DOHH2 (cell line): ENCODE measurements around the gene RAB7A.
"Not testable (repeated sequence)": the region's sequence is repeated elsewhere in the genome, so short reads cannot be mapped to it uniquely, and the experiment has no call there.

ENCODE experiments used
- H3F3A ChIP-seq: fragments of 200-600 bp; sonication (generic), shearing (Covaris generic); 2 replicates; pipeline ENCODE4 v1.6.0; 2016; ENCODE audit warnings: antibody characterized with exemption, mild to moderate bottlenecking; ENCODE audit not compliant: control insufficient read depth, insufficient read depth
- H3K27ac ChIP-seq: fragments of 200-600 bp; sonication (generic); 2 replicates; pipeline ENCODE4 v1.5.1; 2014; ENCODE audit warnings: low read depth, mild to moderate bottlenecking, low read length, moderate library complexity
- H3K27me3 ChIP-seq: fragments of 200-600 bp; sonication (generic); 2 replicates; pipeline ENCODE4 v1.6.1; 2014; ENCODE audit warnings: mild to moderate bottlenecking, low read length, mixed read lengths; ENCODE audit not compliant: control insufficient read depth
- H3K36me3 ChIP-seq: fragments of 200-600 bp; sonication (generic); 2 replicates; pipeline ENCODE4 v1.6.1; 2014; ENCODE audit warnings: mild to moderate bottlenecking, low read length, moderate library complexity, mixed read lengths; ENCODE audit not compliant: control insufficient read depth
- H3K4me1 ChIP-seq: fragments of 200-600 bp; sonication (generic); 2 replicates; pipeline ENCODE4 v1.6.1; 2014; ENCODE audit warnings: mild to moderate bottlenecking, low read length, mixed read lengths; ENCODE audit not compliant: control insufficient read depth
- H3K4me2 ChIP-seq: fragments of 200-600 bp; sonication (generic); 2 replicates; pipeline ENCODE4 v1.6.0; 2014; ENCODE audit warnings: mild to moderate bottlenecking, low read length, moderate library complexity
- H3K4me3 ChIP-seq: fragments of 200-600 bp; sonication (generic); 2 replicates; pipeline ENCODE4 v1.5.1; 2014; ENCODE audit warnings: mild to moderate bottlenecking, low read length, mixed read lengths
- H3K79me2 ChIP-seq: fragments of 200-600 bp; sonication (generic); 2 replicates; pipeline ENCODE4 v1.6.1; 2014; ENCODE audit warnings: mild to moderate bottlenecking, low read length, mixed read lengths; ENCODE audit not compliant: control insufficient read depth
- H3K9me2 ChIP-seq: fragments of 200-600 bp; sonication (generic); replicated peaks from 2 replicates; pipeline ENCODE4 v1.6.1; 2014; ENCODE audit warnings: mild to moderate bottlenecking, low read length, mixed read lengths; ENCODE audit not compliant: control insufficient read depth
- H3K9me3 ChIP-seq: fragments of 200-600 bp; sonication (generic); 2 replicates; pipeline ENCODE4 v1.6.1; 2014; ENCODE audit warnings: antibody characterized with exemption, low read length, mixed read lengths; ENCODE audit not compliant: control insufficient read depth, insufficient read depth
- H4K20me1 ChIP-seq: fragments of 200-600 bp; sonication (generic); 2 replicates; pipeline ENCODE4 v1.6.0; 2014; ENCODE audit warnings: low read depth, mild to moderate bottlenecking, antibody characterized with exemption, low read length, moderate library complexity; ENCODE audit not compliant: control insufficient read depth, insufficient read depth
- EZH2phosphoT487 ChIP-seq: fragments of 200-600 bp; sonication (generic); IDR thresholded peaks from 2 replicates; pipeline ENCODE4 v1.6.1; 2017; ENCODE audit warnings: borderline replicate concordance, mild to moderate bottlenecking, antibody characterized with exemption, low read length, moderate library complexity, mixed read lengths
- TF ChIP-seq, protein P1 (sequence below): fragments of 200-600 bp; sonication (generic); IDR thresholded peaks from one replicate; pipeline ENCODE4 v1.5.1; 2014; ENCODE audit warnings: antibody characterized with exemption, mild to moderate bottlenecking, low read depth, low read length; ENCODE audit not compliant: poor library complexity, severe bottlenecking

Gene RAB7A

DNA sequence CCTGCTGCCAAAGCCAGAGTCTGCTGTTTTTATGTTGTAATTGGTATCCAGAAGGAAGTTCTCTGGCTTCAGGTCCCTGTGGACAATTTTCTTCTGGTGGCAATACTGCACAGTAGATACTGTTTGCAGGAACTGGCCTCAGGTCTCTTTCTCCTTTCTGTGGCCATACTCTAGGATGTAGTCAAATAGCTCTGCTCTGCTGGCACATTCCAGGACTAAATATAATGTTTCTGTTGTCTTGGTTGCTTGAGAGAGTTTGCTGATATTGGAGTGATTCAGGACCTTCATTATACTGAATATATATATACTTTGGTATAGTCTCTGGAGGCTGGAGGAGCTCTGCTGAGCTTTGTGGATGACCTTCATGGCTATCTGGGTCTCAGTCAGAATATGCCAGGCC is 23.1 kb downstream of the RAB7A start:
- Histone ChIP-seq H3F3A (no peaks in the 10 kb centered on the region), H3K27ac (no peak overlapping the region), H3K79me2 (peaks cover 98% of the 10 kb centered on the region), H3K36me3 (peaks cover 19% of the 10 kb centered on the region), H4K20me1 (0 out of 2 replicates have a peak, but pooled peaks cover under 1% of the 10 kb centered on the region), H3K27me3 (no peaks in the 10 kb centered on the region), H3K4me2 (no peak overlapping the region), H3K9me3 (no peaks in the 10 kb centered on the region), H3K9me2 (no peaks in the 10 kb centered on the region), H3K4me1 (no peaks in the 10 kb centered on the region), H3K4me3 (no peak overlapping the region)
- no peak for TF ChIP-seq EZH2phosphoT487
- TF ChIP-seq, protein P1, sequence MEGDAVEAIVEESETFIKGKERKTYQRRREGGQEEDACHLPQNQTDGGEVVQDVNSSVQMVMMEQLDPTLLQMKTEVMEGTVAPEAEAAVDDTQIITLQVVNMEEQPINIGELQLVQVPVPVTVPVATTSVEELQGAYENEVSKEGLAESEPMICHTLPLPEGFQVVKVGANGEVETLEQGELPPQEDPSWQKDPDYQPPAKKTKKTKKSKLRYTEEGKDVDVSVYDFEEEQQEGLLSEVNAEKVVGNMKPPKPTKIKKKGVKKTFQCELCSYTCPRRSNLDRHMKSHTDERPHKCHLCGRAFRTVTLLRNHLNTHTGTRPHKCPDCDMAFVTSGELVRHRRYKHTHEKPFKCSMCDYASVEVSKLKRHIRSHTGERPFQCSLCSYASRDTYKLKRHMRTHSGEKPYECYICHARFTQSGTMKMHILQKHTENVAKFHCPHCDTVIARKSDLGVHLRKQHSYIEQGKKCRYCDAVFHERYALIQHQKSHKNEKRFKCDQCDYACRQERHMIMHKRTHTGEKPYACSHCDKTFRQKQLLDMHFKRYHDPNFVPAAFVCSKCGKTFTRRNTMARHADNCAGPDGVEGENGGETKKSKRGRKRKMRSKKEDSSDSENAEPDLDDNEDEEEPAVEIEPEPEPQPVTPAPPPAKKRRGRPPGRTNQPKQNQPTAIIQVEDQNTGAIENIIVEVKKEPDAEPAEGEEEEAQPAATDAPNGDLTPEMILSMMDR, result no peak

GRCh38 chr3:128749561-128749960 is 23.6 kb downstream of the RAB7A start:
- H4K20me1 ChIP-seq, H3K27me3 ChIP-seq, H3K27ac ChIP-seq, H3K9me3 ChIP-seq, H3F3A ChIP-seq, H3K9me2 ChIP-seq, H3K4me2 ChIP-seq, H3K4me3 ChIP-seq, H3K4me1 ChIP-seq: not testable (repeated sequence)
- H3K79me2 ChIP-seq, result peaks cover 98% of the 10 kb centered on the region
- peaks cover 19% of the 10 kb centered on the region for H3K36me3 ChIP-seq

- H3K27me3 ChIP-seq, result no peaks in the 10 kb centered on the region
- no peaks in the 10 kb centered on the region for H3K9me2 ChIP-seq
- no peak overlapping the region for H3K4me3 ChIP-seq
- TF ChIP-seq, protein P1, result no peak
- TF ChIP-seq EZH2phosphoT487, result no peak
- no peaks in the 10 kb centered on the region for H3K9me3 ChIP-seq
- no peak overlapping the region for H3K4me2 ChIP-seq
- 0 out of 2 replicates have a peak, but pooled peaks cover 5% of the 10 kb centered on the region for H4K20me1 ChIP-seq
- H3K4me1 ChIP-seq, result no peaks in the 10 kb centered on the region
- peaks cover 96% of the 10 kb centered on the region for H3K79me2 ChIP-seq
- H3K36me3 ChIP-seq, result peaks cover 16% of the 10 kb centered on the region
- H3K27ac ChIP-seq, result no peak overlapping the region
- no peaks in the 10 kb centered on the region for H3F3A ChIP-seq
These were observed 27.7 kb downstream of the RAB7A start for GRCh38 chr3:128753715-128754114.

DNA sequence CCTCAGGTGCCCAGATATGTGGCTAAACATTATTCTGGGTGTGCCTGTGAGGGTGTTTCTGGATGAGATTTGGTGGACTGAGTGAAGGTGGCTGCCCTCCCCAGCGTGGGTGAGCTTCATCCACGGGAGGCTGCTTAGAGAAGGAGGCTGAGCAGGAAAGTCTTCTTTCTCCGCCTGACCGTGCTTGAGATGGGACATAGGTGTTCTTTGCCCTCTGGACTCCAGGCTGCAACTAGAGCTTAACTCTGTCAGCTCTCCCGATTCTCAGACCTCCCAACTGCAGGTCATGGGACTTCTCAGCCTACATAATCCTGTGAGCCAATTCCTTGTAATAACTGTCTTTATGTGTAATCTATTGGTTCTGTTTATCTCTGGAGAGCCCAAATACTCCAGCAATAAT is 34.1 kb downstream of the RAB7A start:
- H3K9me2 ChIP-seq, result no peaks in the 10 kb centered on the region
- no peak overlapping the region for H3K4me3 ChIP-seq
- peaks cover 93% of the 10 kb centered on the region for H3K79me2 ChIP-seq
- no peaks in the 10 kb centered on the region for H3F3A ChIP-seq
- peaks cover 9% of the 10 kb centered on the region for H3K36me3 ChIP-seq
- no peak overlapping the region for H3K27ac ChIP-seq
- no peaks in the 10 kb centered on the region for H3K4me1 ChIP-seq
- no peaks in the 10 kb centered on the region for H3K27me3 ChIP-seq
- H3K9me3 ChIP-seq, result no peaks in the 10 kb centered on the region
- no peak overlapping the region for H3K4me2 ChIP-seq
- peaks cover 21% of the 10 kb centered on the region; the same call in 1 of the 2 replicates for H4K20me1 ChIP-seq
- TF ChIP-seq EZH2phosphoT487, result no peak
- TF ChIP-seq, protein P1, result no peak
